Spleen (tissue), 11 donors: ENCODE results near the gene LDLRAD4. TPM values are rescaled to one million over a fixed set of nuclear protein-coding genes. Genes with fewer than 3 reads are reported as not detected.

Experiments
- DNase-seq: peaks from one replicate; pipeline ENCODE4 v3.0.0-alpha.2; 2020
- H3K27ac ChIP-seq, 8 donors: fragments of 200-600 bp; sonication (generic) in 7 of 8; 1 replicate in 4 of 8; 2 replicates in 4 of 8; pipeline versions ENCODE4 v1.5.0 to v1.8.0; 2016 to 2021; ENCODE audit warnings: inconsistent platforms in 4 of 8, mild to moderate bottlenecking in 4 of 8, moderate library complexity in 1 of 8
- H3K27me3 ChIP-seq, 7 donors: fragments of 200-600 bp; sonication (generic) in 6 of 7; replicated peaks in 1 of 7; 1 replicate in 4 of 7; 2 replicates in 3 of 7; pipeline versions ENCODE4 v1.5.0 to v1.8.0; 2016 to 2021; ENCODE audit warnings: inconsistent platforms in 3 of 7, mild to moderate bottlenecking in 1 of 7
- H3K36me3 ChIP-seq, 6 donors: fragments of 200-600 bp; sonication (generic) in 5 of 6; 1 replicate in 4 of 6; 2 replicates in 2 of 6; pipeline versions ENCODE4 v1.5.0 to v1.8.0; 2016 to 2021; ENCODE audit warnings: inconsistent platforms in 2 of 6
- H3K4me1 ChIP-seq, 6 donors: fragments of 200-600 bp; sonication (generic) in 5 of 6; 1 replicate in 3 of 6; 2 replicates in 3 of 6; pipeline versions ENCODE4 v1.5.0 to v1.8.0; 2016 to 2021; ENCODE audit warnings: inconsistent platforms in 3 of 6
- H3K4me3 ChIP-seq, 8 donors: fragments of 200-600 bp; sonication (generic) in 7 of 8; 1 replicate in 4 of 8; 2 replicates in 4 of 8; pipeline versions ENCODE4 v1.5.0 to v1.8.0; 2016 to 2021; ENCODE audit warnings: inconsistent platforms in 4 of 8, mild to moderate bottlenecking in 4 of 8, moderate library complexity in 2 of 8
- H3K9me3 ChIP-seq, 8 donors: fragments of 200-600 bp; sonication (generic) in 7 of 8; 1 replicate in 4 of 8; 2 replicates in 4 of 8; pipeline versions ENCODE4 v1.5.0 to v1.8.0; 2016 to 2021; ENCODE audit warnings: inconsistent platforms in 4 of 8
- CTCF ChIP-seq, 11 experiments: fragments of 200-600 bp in 7 of 11; fragments of 450-650 bp in 4 of 11; sonication (generic) in 4 of 11; IDR thresholded peaks in 8 of 11; conservative IDR thresholded peaks in 3 of 11; 1 replicate in 7 of 11; 2 replicates in 4 of 11; pipeline versions ENCODE4 v1.4.0 to v1.8.0; 2016 to 2021; ENCODE audit warnings: antibody characterized with exemption in 11 of 11, inconsistent platforms in 4 of 11, mild to moderate bottlenecking in 1 of 11
- POLR2A ChIP-seq, 3 donors: fragments of 450-650 bp; IDR thresholded peaks; one replicate each; pipeline ENCODE4 v1.5.1; 2017; ENCODE audit warnings: antibody characterized with exemption in 3 of 3, mild to moderate bottlenecking in 1 of 3
- POLR2AphosphoS5 ChIP-seq, 3 donors: sonication (generic); formaldehyde crosslinking; IDR thresholded peaks; one replicate each; pipeline ENCODE4 v1.5.1; 2017; ENCODE audit warnings: antibody characterized with exemption in 3 of 3
- WGBS, 5 donors: extraction: QIAGEN DNeasy Blood & Tissue Kit in 3 of 5; methylation state at CpG; one replicate each; pipeline versions ENCODE4 v1.1.5 to v1.1.7; 2013 to 2018; 5-methylcytosine and 5-hydroxymethylcytosine counted together
- intact Hi-C: fragments of 100-400 bp; cut with DNase I; formaldehyde crosslinking; loops from one replicate; pipeline ENCODE4 v1.15.0; 2023; ENCODE audit warnings: low total_unique reads
- polyA plus RNA-seq, 3 donors: library from polyadenylated mRNA; stranded (reverse); fragments of 200-250 nt; gene quantifications; one replicate each; pipeline ENCODE4 v1.2.1, GENCODE V29; 2013
- total RNA-seq, 7 donors: library from RNA; depleted of rRNA in 3 of 7; stranded (reverse); fragments of >200 nt in 3 of 7; fragmentation: NEBNext Ultra II Directional in 4 of 7; extraction: Animal tissue kit (Norgen Biotek cat#: 25700) in 4 of 7; gene quantifications; one replicate each; pipeline versions ENCODE4 v1.1.0 to v1.2.1, GENCODE V29; 2016 to 2021
- donor health status: healthy with polysubstance abuse.
- donor health status: DM: no; HTN: no; CAD: no; lungs with moderate emphysema.
- donor health status: DM: no; HTN: no; CAD: no.
- donor health status: Bipolar disorder and iron deficiency.
- donor health status: healthy.
- donor health status: DM: no; HTN: no; CAD: no.
- donor health status: DM: yes; HTN: yes; CAD: no.

The LDLRAD4 gene
- total and polyA plus RNA-seq, 10 donors: 4.5 to 80.8 (median 46.4) TPM

DNA sequence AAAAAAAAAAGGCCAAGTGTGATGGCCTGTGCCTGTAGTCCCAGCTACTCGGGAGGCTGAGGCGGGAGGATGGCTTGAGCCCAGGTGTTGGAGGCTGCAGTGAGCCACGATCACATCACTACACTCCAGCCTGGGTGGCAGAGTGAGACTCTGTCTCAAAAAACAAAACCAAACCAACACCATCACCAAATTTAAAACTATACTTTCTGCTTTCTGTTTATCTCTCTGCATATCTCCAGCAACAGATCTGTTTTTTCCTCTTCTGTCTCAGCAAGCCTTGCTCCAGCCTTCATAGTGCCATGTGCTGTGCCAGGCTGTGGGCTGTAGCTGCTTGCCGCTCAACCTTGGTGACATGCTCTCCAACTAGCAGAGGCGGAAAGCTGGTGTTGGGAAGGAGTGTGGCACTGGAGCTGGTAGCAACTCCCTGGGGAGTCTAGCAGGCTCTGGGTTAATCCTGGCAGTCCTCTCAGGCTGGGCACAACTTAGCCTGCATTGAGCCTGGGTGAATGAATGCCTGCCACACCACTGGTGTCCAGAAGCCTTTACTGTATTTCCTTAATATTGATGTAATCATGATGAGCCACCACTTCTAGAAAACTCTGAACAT lies 204.1 kb downstream of the LDLRAD4 start:
- Histone ChIP-seq H3K36me3 (no peaks in the 10 kb centered on the region), H3K4me1 (peaks cover 0 to 11% (median 6%) of the 10 kb centered on the region in 6 donors), H3K27me3 (no peaks in the 10 kb centered on the region), H3K27ac (no peak overlapping the region), H3K4me3 (no peak overlapping the region), H3K9me3 (no peaks in the 10 kb centered on the region)
- DNase-seq: no peak
- no peak for TF ChIP-seq CTCF (IDR thresholded peaks at IDR 0.05 in 8 of 11, conservative IDR thresholded peaks at IDR 0.05 in 3 of 11)
- TF ChIP-seq POLR2AphosphoS5 (IDR thresholded peaks at IDR 0.05): no peak
- TF ChIP-seq POLR2A (IDR thresholded peaks at IDR 0.05): no peak
- 91 to 98% (median 97%) methylated on average over 5 of the region's 5 CpGs for WGBS, 5 donors
- intact Hi-C loops: no loop called here

GRCh38 chr18:13423352-13423751 lies 204.8 kb downstream of the LDLRAD4 start:
- no peak overlapping the region for H3K4me3 ChIP-seq
- intact Hi-C loops: no loop called here
- H3K27ac ChIP-seq: no peak overlapping the region
- no peaks in the 10 kb centered on the region for H3K27me3 ChIP-seq
- no peaks in the 10 kb centered on the region for H3K9me3 ChIP-seq
- 79 to 94% (median 86%) methylated on average over 9 of the region's 9 CpGs for WGBS, 5 donors
- peaks cover 0 to 11% (median 6%) of the 10 kb centered on the region in 6 donors for H3K4me1 ChIP-seq
- no peak for DNase-seq
- no peak for TF ChIP-seq POLR2AphosphoS5 (IDR thresholded peaks at IDR 0.05)
- no peak for TF ChIP-seq POLR2A (IDR thresholded peaks at IDR 0.05)
- TF ChIP-seq CTCF (IDR thresholded peaks at IDR 0.05 in 8 of 11, conservative IDR thresholded peaks at IDR 0.05 in 3 of 11): no peak
- H3K36me3 ChIP-seq: no peaks in the 10 kb centered on the region

GRCh38 chr18:13424363-13424762 lies 205.8 kb downstream of the LDLRAD4 start:
- peaks cover 0 to 11% (median 6%) of the 10 kb centered on the region in 6 donors for H3K4me1 ChIP-seq
- no peak overlapping the region for H3K4me3 ChIP-seq
- WGBS, 5 donors: 85 to 94% (median 92%) methylated on average over 7 of the region's 7 CpGs
- no peak for DNase-seq
- H3K9me3 ChIP-seq: no peaks in the 10 kb centered on the region
- H3K36me3 ChIP-seq: no peaks in the 10 kb centered on the region
- no peaks in the 10 kb centered on the region for H3K27me3 ChIP-seq
- intact Hi-C loops: no loop called here
- TF ChIP-seq POLR2AphosphoS5 (IDR thresholded peaks at IDR 0.05) (no peak), CTCF (IDR thresholded peaks at IDR 0.05 in 8 of 11, conservative IDR thresholded peaks at IDR 0.05 in 3 of 11) (no peak), POLR2A (IDR thresholded peaks at IDR 0.05) (no peak)
- H3K27ac ChIP-seq: no peak overlapping the region

GRCh38 chr18:13425357-13426091 lies 207.0 kb downstream of the LDLRAD4 start:
- no peaks in the 10 kb centered on the region for H3K27me3 ChIP-seq
- H3K27ac ChIP-seq: no peak overlapping the region
- H3K4me1 ChIP-seq: peaks cover 0 to 11% (median 6%) of the 10 kb centered on the region in 6 donors
- WGBS, 5 donors: 70 to 82% (median 77%) methylated on average over 14 to 16 of the region's 16 CpGs
- H3K4me3 ChIP-seq: no peak overlapping the region
- intact Hi-C loops: no loop called here
- H3K9me3 ChIP-seq: no peaks in the 10 kb centered on the region
- no peaks in the 10 kb centered on the region for H3K36me3 ChIP-seq
- TF ChIP-seq POLR2AphosphoS5 (IDR thresholded peaks at IDR 0.05) (no peak), POLR2A (IDR thresholded peaks at IDR 0.05) (no peak), CTCF (IDR thresholded peaks at IDR 0.05 in 8 of 11, conservative IDR thresholded peaks at IDR 0.05 in 3 of 11) (no peak)
- no peak for DNase-seq
